LHCN-M2 (cell line): Measurements from ENCODE around the gene RAE1. TPM values are rescaled to one million over a fixed set of nuclear protein-coding genes. Genes with fewer than 3 reads are reported as not detected.
"Not testable (repeated sequence)": the region's sequence is repeated elsewhere in the genome, so short reads cannot be mapped to it uniquely, and the experiment has no call there.

Experiments used
- DNase-seq: peaks from one replicate; pipeline ENCODE4 v3.0.0-alpha.2; 2012; ENCODE audit warnings: low read depth
- total RNA-seq: library from RNA; depleted of rRNA; stranded (reverse); fragments of >200 nt; gene quantifications from 2 replicates; pipeline ENCODE4 v1.2.3, GENCODE V29; 2014

The RAE1 gene
- total RNA-seq, 1 experiment from 2014 or later = 41.2 TPM

DNA sequence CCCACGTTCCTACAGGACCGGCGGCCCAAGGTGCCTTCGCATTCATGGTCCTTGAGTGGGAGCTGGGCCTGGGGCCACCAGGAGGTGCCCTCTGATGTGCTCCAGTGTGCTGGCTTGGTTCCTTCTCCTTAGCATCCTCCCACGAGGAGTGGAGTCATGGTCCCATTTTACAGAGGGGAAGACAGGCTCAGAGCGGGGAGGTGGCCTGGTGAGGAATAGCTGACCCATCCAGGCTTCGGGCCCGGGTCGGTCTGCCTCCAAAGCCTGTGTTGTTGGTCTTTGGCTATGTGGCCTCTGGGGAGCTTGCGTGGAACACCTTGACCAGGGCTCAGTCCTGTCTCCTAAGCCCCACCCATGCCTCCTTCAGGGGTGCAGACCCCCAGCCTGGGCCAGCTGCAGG lies 62.9 kb downstream of the RAE1 start:
- DNase-seq = no peak

DNA sequence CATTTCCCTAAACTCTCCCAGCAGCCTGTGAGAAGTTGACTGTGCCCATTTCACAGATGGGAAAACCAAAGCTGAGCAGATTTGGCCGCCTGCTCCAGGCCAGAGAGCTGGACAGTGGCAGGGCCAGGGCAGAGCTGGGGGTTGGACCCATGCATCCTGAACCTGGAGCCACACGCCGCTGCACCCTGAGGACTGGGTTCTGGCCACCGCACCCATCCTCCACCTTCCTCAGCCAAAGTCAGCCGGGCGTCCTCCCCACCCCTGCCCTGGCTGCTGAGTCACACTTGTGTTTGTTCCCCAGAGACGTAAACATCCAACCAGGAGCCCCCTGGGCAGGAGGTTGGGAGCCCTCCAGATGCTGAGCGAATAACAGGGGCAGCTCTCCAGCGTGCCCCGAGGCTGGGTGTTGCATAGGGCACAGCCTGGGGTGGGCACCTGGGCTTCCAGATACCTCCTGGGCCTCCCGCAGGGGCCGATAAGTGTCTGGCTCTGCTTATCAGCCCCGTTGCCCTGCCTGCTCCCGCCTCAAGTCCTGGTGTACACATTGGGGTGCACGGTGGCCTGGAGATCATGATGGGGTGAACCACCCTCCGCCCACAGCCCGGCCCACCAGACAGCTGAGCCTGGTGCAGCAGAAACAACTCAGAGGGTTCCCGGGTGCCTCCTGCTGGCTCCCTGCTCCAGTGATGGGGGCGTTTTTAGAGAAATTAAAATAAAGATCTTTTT lies 64.0 kb downstream of the RAE1 start:
- no peak for DNase-seq

DNA sequence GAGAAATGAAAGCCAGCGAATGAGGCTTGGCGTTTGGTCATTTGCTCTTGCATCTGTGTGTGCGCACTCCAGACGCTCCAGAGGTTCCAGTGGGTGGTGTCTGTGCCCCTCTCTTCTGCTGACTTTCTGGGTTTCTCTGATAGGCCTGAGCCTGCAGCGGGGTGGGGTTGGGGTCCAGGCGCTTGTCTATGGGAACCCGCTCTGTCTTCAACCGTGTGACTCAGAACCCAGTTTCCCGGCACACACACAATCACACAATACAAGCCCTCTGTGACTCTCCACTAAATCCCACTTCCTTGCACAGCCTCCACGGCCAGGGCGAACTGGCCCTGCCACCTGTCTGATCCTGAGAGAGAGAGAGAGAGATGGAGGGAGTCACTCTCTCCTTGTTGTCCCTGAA lies 64.7 kb downstream of the RAE1 start:
- no peak for DNase-seq

GRCh38 chr20:57416296-57417022 lies 65.4 kb downstream of the RAE1 start:
- no peak for DNase-seq

DNA sequence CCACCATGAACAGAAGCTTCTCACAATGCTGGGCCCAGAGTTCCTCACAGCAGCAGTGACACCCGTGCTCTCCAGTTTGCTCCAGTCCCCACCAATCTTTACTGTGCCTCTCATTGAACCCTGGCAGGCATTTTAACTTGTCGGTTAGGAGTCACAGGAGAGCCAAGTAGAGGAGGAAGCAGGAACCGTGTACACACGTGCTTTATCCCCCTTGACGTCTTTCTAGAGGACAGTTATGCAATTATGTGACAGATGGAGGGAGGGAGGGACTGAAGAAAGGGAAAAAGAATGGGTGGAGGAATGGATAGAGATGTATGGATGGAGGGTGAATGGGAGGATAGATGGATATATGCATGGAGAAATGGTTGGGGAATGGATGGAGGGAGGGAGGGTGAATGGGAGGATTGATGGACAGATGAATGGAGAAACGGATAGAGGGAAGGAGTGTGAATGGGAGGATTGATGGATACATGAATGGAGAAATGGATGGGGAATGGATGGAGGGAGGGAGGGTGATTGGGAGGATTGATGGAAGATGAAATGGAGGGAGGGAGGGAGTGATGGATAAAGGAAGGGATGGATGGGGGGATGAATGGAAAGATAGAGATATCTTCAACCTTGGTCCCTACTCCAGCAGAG lies 66.1 kb downstream of the RAE1 start:
- DNase-seq = no peak

DNA sequence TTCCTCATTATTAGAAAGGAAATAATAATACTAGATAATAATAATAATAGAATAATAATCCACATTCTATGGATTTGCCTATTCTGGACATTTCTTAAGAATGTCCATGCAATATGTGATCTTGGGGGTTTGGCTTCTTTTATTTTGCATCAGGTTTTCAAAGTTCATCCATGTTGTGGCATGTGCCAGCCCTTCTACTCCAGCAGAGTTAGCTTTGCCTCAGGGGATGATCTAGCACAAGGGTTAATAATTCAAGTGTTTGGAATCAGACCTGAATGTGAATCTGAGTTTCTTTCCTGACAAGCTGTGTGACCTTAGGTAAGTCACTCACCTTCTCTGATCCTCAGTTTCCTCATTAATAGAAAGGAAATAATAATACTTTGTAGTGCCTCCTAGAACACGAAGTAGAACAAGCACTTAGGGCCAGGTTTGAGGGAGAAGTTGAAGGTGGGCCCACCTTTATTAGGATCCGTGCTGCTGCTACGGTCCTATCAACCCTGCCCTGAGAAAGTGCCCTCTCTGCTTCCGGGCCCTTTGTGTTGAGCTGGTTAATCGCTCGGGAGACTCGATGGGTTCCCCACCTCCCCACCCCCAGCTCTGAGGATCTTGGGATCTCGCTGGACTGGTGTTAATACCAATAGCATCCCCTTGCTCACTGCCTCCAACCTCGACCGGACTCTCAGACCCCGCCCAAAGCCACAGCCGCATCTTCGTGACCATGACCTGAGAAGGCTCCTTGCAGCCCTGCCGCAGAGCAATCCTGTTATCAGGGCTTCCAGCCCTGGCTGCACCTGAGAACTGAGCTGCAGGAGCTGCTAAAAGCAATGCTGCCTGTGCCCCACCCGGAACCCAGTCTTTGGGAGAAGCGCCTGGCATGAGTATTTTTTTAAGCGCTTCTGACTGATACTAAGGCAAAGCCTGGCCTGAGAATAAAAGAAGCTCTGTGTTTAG lies 67.0 kb downstream of the RAE1 start:
- no peak for DNase-seq

DNA sequence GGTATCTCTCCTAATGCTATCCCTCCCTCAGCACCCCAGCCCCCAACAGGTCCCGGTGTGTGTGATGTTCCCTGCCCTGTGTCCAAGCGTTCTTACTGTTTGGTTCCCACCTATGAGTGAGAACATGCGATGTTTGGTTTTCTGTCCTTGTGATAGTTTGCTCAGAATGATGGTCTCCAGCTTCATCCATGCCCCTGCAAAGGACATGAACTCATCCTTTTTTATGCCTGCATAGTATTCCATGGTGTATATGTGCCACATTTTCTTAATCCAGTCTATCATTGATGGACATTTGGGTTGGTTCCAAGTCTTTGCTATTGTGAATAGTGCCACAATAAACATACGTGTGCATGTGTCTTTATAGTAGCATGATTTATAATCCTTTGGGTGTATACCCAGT lies 68.4 kb downstream of the RAE1 start:
- not testable (repeated sequence) for DNase-seq

- DNase-seq = no peak
Measured at GRCh38 chr20:57420571-57421252, 69.7 kb downstream of the RAE1 start.

GRCh38 chr20:57421253-57422220 lies 70.5 kb downstream of the RAE1 start:
- DNase-seq = no peak

DNA sequence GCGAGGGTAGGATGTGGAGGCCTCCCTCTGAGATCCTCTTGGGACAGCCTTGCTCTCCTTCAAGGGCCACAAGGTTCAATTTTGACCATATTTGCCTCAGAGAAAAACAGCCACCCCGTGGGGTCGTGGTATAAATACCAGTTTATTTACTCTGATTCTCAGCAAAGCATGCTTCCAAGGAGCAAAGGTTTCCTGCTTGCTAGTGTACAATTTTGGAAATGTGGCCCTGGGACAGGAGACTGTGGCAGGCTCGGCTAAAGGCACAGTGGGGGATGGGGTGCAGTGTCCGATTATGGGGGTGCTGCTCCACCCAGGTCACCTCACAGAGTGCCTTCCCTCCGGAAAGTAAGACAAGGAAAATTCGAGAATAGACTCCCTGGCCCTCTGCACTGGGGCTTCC lies 71.2 kb downstream of the RAE1 start:
- DNase-seq = no peak

DNA sequence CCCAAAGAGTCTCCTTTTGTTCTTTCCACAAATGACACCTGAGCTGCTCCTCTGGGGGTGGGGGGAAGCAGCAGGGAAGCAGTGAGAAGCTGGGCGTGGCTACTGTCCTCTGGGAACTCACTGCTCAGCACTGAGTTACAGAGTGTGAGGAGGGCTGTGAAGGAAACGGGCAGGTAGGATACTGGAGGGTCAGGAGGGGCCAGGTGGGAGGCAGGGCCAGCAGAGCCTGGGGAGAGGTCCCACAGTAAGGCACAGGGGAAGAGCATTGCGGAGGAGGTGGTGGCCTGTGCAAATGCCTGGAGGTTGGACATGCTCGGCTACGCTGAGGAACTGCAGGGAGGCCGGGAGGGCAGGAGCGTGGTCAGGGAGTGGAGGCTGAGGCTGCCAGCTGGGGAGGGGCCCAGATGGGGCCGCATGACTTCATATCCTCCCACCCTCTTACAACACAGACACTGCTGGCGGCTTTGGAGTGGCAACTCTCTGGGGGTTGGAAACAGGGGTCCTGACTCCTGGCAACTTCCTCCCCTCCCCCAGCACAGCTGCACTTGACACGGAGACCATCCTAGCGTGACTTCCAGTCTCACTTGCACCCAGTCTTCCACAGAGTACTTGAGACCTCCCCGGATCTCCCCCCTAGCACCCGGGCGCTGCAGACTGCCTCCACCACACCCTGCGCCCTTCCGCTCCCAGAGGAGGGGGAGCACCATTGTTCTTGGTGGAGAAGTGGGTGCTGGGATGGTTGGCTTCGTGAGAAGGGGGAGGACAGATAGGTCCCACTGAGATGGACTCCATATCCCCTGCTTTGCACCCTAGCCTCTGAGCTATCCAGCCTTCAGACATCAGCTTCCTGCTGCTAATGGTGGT lies 74.3 kb downstream of the RAE1 start:
- no peak for DNase-seq

DNA sequence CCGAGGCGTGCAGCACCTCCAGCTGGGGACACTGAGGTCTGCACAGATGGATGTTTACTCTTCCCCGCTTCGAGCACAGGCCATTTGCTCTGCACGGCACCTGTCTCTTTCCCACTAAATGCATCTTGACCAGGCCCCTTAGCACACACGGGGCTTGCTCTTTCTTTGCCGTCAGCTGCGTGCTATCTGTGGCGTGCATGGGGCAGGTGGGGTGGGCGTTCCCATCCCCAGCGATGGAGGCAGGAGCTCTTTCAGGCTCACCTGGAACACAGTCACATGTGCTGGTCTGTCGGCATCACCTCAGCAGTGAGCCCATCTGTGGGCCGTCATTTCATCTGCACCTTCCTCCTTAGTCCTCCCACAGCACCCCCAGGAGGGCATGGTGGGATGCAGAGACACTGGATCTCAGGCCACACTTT lies 75.2 kb downstream of the RAE1 start:
- DNase-seq = no peak

GRCh38 chr20:57426831-57427230 lies 75.8 kb downstream of the RAE1 start:
- no peak for DNase-seq

GRCh38 chr20:57428324-57429158 lies 77.5 kb downstream of the RAE1 start:
- DNase-seq = no peak
